IgD-negative memory B cell (primary cell): Measurements from ENCODE around the gene OR11H6. TPM values are rescaled to one million over a fixed set of nuclear protein-coding genes. Genes with fewer than 3 reads are reported as not detected.
"Not testable (repeated sequence)": the region's sequence is repeated elsewhere in the genome, so short reads cannot be mapped to it uniquely, and the experiment has no call there.

Source experiments
- H3K27ac Mint-ChIP-seq, 3 donors: one replicate each; pipeline ENCODE4 v1.8.0; 2020 to 2022; ENCODE audit warnings: mild to moderate bottlenecking in 3 of 3, mixed read lengths in 3 of 3, moderate library complexity in 1 of 3
- H3K27me3 Mint-ChIP-seq: one replicate; pipeline ENCODE4 v1.8.0; 2021; ENCODE audit warnings: mixed read lengths
- H3K36me3 Mint-ChIP-seq: one replicate; pipeline ENCODE4 v1.8.0; 2020; ENCODE audit warnings: mild to moderate bottlenecking, mixed read lengths
- H3K4me1 Mint-ChIP-seq, 3 donors: one replicate each; pipeline ENCODE4 v1.8.0; 2020 to 2022; ENCODE audit warnings: mixed read lengths in 3 of 3, mild to moderate bottlenecking in 1 of 3
- H3K4me3 Mint-ChIP-seq, 4 donors: one replicate each; pipeline ENCODE4 v1.8.0; 2020 to 2022; ENCODE audit warnings: mild to moderate bottlenecking in 4 of 4, mixed read lengths in 4 of 4, moderate library complexity in 3 of 4
- H3K9me3 Mint-ChIP-seq, 3 donors: one replicate each; pipeline ENCODE4 v1.8.0; 2020 to 2021; ENCODE audit warnings: mixed read lengths in 3 of 3, mild to moderate bottlenecking in 1 of 3
- polyA plus RNA-seq: library from polyadenylated mRNA; unstranded; fragments of 300-500 nt; fragmentation: Illumina TruSeq; gene quantifications from one replicate; pipeline ENCODE4 v1.2.3, GENCODE V29; 2021

Gene OR11H6
- polyA plus RNA-seq, 1 donor from 2014 or later, result not detected

DNA sequence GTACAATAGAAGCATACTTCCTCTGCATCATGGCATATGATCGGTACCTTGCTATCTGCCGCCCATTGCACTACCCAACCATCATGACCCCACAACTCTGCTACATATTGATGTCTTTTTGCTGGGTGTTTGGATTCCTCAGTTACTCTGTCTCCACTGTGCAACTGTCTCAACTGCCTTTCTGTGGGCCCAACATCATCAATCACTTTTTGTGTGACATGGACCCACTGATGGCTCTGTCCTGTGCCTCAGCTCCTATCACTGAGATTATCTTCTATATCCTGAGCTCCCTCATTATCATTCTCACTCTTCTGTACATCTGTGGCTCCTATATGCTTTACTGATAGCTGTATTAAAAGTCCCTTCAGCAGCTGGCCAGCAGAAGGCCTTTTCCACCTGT, 13.9 kb upstream of the OR11H6 start:
- H3K4me3 Mint-ChIP-seq, result no peak overlapping the region
- no peaks in the 10 kb centered on the region for H3K4me1 Mint-ChIP-seq
- peaks cover 12% of the 10 kb centered on the region for H3K27me3 Mint-ChIP-seq
- no peaks in the 10 kb centered on the region for H3K36me3 Mint-ChIP-seq
- no peak overlapping the region for H3K27ac Mint-ChIP-seq
- peaks cover 0 to 4% (median 3%) of the 10 kb centered on the region in 3 donors for H3K9me3 Mint-ChIP-seq

DNA sequence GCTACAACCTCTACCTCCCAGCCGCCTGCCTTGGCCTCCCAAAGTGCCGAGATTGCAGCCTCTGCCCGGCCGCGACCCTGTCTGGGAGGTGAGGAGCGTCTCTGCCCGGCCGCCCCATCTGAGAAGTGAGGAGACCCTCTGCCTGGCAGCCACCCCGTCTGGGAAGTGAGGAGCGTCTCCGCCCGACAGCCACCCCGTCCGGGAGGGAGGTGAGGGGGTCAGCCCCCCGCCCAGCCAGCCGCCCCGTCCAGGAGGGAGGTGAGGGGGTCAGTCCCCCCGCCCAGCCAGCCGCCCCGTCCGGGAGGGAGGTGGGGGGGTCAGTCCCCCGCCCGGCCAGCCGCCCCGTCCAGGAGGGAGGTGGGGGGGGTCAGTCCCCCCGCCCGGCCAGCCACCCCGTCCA, 11.1 kb upstream of the OR11H6 start:
- H3K36me3 Mint-ChIP-seq, H3K27ac Mint-ChIP-seq, H3K27me3 Mint-ChIP-seq, H3K4me3 Mint-ChIP-seq, H3K4me1 Mint-ChIP-seq, H3K9me3 Mint-ChIP-seq: not testable (repeated sequence)

DNA sequence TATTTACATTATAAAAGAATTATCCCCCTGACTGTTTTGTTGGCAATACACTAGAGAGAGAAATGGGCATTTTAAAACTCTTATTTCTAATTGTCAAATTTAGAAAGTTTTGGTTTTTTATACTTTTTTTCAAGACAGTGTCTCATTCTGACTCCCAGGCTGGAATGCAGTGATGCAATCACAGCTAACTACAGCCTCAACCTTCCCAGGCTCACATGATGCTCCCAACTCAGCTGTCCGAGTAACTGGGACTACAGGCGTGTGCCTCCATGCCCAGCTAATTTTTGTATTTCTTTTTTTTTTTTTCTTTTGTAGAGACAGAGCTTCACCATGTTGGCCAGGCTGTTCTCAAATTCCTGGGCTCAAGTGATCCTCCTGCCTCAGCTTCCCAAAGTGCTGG, 8.3 kb upstream of the OR11H6 start:
- Mint-ChIP-seq H3K36me3 (no peaks in the 10 kb centered on the region), H3K4me1 (no peaks in the 10 kb centered on the region), H3K27ac (no peak overlapping the region), H3K27me3 (peaks cover 3% of the 10 kb centered on the region), H3K9me3 (peaks cover 0 to 3% (median 2%) of the 10 kb centered on the region in 3 donors), H3K4me3 (no peak overlapping the region)

DNA sequence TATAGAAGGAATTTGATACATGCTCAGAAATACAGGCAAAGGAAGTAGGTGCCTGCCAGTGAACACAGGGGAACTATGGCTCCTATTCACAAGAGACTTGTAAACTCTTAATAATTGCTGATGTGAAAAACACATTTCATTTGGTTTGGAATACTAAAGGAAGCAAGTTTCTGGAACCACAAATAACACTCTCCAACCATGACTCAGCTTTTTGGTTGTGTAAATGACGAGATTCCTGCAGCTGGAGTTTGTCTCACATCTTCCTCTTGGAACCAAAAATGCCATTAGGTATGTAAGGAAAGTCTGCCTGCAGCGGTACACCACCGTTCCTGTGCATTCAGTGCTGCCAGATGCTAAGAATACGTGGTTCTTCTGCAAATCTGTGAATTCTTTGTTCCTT, 4.5 kb upstream of the OR11H6 start:
- no peaks in the 10 kb centered on the region for H3K4me1 Mint-ChIP-seq
- no peaks in the 10 kb centered on the region for H3K9me3 Mint-ChIP-seq
- H3K27ac Mint-ChIP-seq, result no peak overlapping the region
- H3K4me3 Mint-ChIP-seq, result no peak overlapping the region
- peaks cover 4% of the 10 kb centered on the region for H3K27me3 Mint-ChIP-seq
- H3K36me3 Mint-ChIP-seq, result no peaks in the 10 kb centered on the region

- H3K36me3 Mint-ChIP-seq, result no peaks in the 10 kb centered on the region
- H3K4me1 Mint-ChIP-seq, result no peaks in the 10 kb centered on the region
- peaks cover 8% of the 10 kb centered on the region for H3K27me3 Mint-ChIP-seq
- no peak within 1 kb of the TSS for H3K4me3 Mint-ChIP-seq
- H3K27ac Mint-ChIP-seq, result no peak within 1 kb of the TSS
- peaks cover 2 to 7% (median 4%) of the 10 kb centered on the region in 3 donors for H3K9me3 Mint-ChIP-seq
These were observed 5.2 kb downstream of the OR11H6 start, which contains the start of gene OR11H7 for GRCh38 chr14:20228681-20229080. Gene OR11H7 (plus strand): TSS chr14:20228981.

DNA sequence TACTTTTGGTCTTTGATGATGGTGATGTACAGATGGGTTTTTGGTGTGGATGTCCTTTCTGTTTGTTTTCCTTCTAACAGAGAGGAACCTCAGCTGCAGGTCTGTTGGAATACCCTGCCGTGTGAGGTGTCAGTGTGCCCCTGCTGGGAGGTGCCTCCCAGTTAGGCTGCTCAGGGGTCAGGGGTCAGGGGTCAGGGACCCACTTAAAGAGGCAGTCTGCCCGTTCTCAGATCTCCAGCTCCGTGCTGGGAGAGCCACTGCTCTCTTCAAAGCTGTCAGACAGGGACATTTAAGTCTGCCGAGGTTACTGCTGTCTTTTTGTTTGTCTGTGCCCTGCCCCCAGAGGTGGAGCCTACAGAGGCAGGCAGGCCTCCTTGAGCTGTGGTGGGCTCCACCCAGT, 11.9 kb downstream of the OR11H6 start:
- H3K36me3 Mint-ChIP-seq, H3K4me1 Mint-ChIP-seq, H3K27ac Mint-ChIP-seq: not testable (repeated sequence)

DNA sequence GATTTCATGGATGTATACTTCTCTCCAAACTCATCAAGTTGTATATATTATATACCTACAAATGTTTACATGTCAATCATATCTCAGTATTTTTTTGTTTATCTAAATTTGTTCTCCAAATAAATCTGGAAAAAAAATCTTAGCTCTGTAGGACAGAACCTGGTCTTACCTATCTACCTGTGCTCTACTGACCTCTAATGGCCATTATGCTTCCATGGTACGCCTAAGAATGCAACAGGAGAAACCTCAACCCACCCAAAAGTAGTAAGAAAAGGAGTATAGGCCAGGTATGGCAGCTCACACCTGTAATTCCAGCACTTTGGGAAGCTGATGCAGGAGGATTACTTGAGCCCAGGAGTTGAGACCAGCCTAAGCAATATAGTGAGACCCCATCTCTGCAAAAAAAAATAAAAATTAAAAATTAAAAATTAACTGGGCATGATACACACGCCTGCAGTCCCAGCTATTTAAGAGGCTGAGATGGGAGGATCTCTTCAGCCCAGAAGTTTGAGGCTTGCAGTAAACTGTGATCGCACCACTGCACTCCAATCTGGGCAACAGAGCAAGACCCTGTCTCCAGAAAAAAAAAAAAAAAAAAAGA, 24.2 kb downstream of the OR11H6 start:
- Mint-ChIP-seq H3K4me3 (no peak overlapping the region), H3K27me3 (no peaks in the 10 kb centered on the region), H3K9me3 (peaks cover 6 to 8% (median 7%) of the 10 kb centered on the region in 3 donors), H3K27ac (no peak overlapping the region), H3K36me3 (peaks cover 2% of the 10 kb centered on the region), H3K4me1 (no peaks in the 10 kb centered on the region)

More for the DNA sequence above, 11.9 kb downstream of the OR11H6 start:
- H3K27me3 Mint-ChIP-seq, H3K4me3 Mint-ChIP-seq, H3K9me3 Mint-ChIP-seq: not testable (repeated sequence)

- no peak overlapping the region for H3K27ac Mint-ChIP-seq
- H3K4me1 Mint-ChIP-seq, result peaks cover 0 to 7% (median 2%) of the 10 kb centered on the region in 3 donors
- peaks cover 13% of the 10 kb centered on the region for H3K36me3 Mint-ChIP-seq
- no peak overlapping the region for H3K4me3 Mint-ChIP-seq
- H3K9me3 Mint-ChIP-seq, result no peaks in the 10 kb centered on the region
- H3K27me3 Mint-ChIP-seq, result no peaks in the 10 kb centered on the region
These were observed 39.2 kb downstream of the OR11H6 start for GRCh38 chr14:20262642-20263128.

DNA sequence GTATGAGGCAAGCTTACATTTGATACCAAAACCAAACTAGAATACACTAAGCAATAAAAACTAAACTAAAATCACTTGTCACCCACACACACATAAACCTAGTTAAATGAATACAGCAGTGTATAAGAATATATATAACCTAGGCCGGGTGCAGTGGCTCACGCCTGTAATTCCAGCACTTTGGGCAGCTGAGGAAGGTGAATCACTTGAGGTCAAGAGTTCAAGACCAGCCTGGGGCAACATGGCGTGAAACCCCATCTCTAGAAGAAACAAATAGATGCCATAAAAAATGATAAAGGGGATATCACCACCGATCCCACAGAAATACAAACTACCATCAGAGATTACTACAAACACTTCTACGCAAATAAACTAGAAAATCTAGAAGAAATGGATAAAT, 40.9 kb downstream of the OR11H6 start:
- not testable (repeated sequence) for H3K27me3 Mint-ChIP-seq
- H3K27ac Mint-ChIP-seq, result peak overlapping the region in 1 of 3 donors; percentile 19
- peaks cover 16% of the 10 kb centered on the region for H3K36me3 Mint-ChIP-seq

DNA sequence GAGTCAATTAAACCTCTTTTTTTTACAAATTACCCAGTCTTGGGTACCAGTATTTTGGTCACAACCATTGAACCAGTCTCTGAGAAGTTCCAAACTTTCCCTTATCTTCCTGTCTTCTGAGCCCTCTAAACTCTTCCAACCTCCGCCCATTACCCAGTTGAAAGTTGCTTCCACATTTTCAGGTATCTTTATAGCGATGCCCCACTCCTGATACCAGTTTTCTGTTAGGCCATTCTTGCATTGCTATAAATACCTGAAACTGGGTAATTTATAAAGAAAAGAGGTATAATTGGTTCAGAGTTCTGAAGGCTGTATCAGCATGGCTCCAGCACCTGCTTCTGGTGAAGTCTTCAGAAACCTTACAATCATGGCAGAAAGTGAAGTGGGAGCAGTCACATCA, 50.6 kb downstream of the OR11H6 start:
- peaks cover 0 to 3% (median 0%) of the 10 kb centered on the region in 3 donors for H3K4me1 Mint-ChIP-seq
- H3K9me3 Mint-ChIP-seq, result peaks cover 9 to 33% (median 15%) of the 10 kb centered on the region in 3 donors
- H3K36me3 Mint-ChIP-seq, result peaks cover 9% of the 10 kb centered on the region
- H3K27me3 Mint-ChIP-seq, result no peaks in the 10 kb centered on the region
- no peak overlapping the region for H3K4me3 Mint-ChIP-seq
- no peak overlapping the region for H3K27ac Mint-ChIP-seq

More for the DNA sequence above, 40.9 kb downstream of the OR11H6 start:
- H3K4me1 Mint-ChIP-seq, H3K9me3 Mint-ChIP-seq, H3K4me3 Mint-ChIP-seq: not testable (repeated sequence)

Other genes starting within 250 kb of the OR11H6 start
- not detected for gene OR4K15, start 248.1 kb upstream of the OR11H6 start, polyA plus RNA-seq
- gene OR4Q2, start 221.5 kb upstream of the OR11H6 start, polyA plus RNA-seq, result not detected
- gene OR4K14, start 204.4 kb upstream of the OR11H6 start, polyA plus RNA-seq, result not detected
- gene OR4K13, start 187.7 kb upstream of the OR11H6 start, polyA plus RNA-seq, result not detected
- not detected for gene OR4L1, start 163.7 kb upstream of the OR11H6 start, polyA plus RNA-seq
- gene OR4K17, start 113.0 kb upstream of the OR11H6 start, polyA plus RNA-seq, result not detected
- gene OR4N5, start 84.9 kb upstream of the OR11H6 start, polyA plus RNA-seq, result not detected
- gene OR11G2, start 32.8 kb upstream of the OR11H6 start, polyA plus RNA-seq, result not detected
- not detected for gene OR11H7, start 5.3 kb downstream of the OR11H6 start, polyA plus RNA-seq
- gene OR11H4, start 15.6 kb downstream of the OR11H6 start, polyA plus RNA-seq, result not detected
- gene TTC5, start 82.2 kb downstream of the OR11H6 start, polyA plus RNA-seq, result 24.1 TPM
- 17.6 TPM for gene CCNB1IP1, start 109.6 kb downstream of the OR11H6 start, polyA plus RNA-seq
- 10.1 TPM for gene PARP2, start 119.9 kb downstream of the OR11H6 start, polyA plus RNA-seq
- 17.8 TPM for gene TEP1, start 189.8 kb downstream of the OR11H6 start, polyA plus RNA-seq
- gene KLHL33, start 212.5 kb downstream of the OR11H6 start, polyA plus RNA-seq, result 0.10 TPM
- gene OSGEP, start 231.1 kb downstream of the OR11H6 start, polyA plus RNA-seq, result 50.8 TPM
- 143 TPM for gene APEX1, start 231.5 kb downstream of the OR11H6 start, polyA plus RNA-seq
- 63.7 TPM for gene PIP4P1, start 237.7 kb downstream of the OR11H6 start, polyA plus RNA-seq
- gene PNP, start 245.7 kb downstream of the OR11H6 start, polyA plus RNA-seq, result 37.6 TPM